Measurements from ENCODE around the gene MARVELD1. TPM values are rescaled to one million over a fixed set of nuclear protein-coding genes. Genes with fewer than 3 reads are reported as not detected.
A peak's percentile ranks its signal among the peaks of the same experiment; 100 is the strongest.

Gene MARVELD1
- total and polyA plus RNA-seq, 2 of the 13 experiments (the other 11 are each of a cell fraction or from before 2014, with no cell fraction given), result not detected

GRCh38 chr10:97686962-97687784 is 26.4 kb upstream of the MARVELD1 start, which contains the start of gene AVPI1 (continued):
- TF ChIP-seq ZBTB39 (CRISPR knock-in tag; IDR thresholded peaks at IDR 0.05) (no peak; the same call in 1 of the 2 replicates), ZNF564 (CRISPR knock-in tag; IDR thresholded peaks at IDR 0.05) (peak; percentile 84; the same call in 1 of the 2 replicates), AKAP8 (CRISPR knock-in tag; IDR thresholded peaks at IDR 0.05) (peak; percentile 84; the same call in 1 of the 2 replicates), SP5 (CRISPR knock-in tag; IDR thresholded peaks at IDR 0.05; ENCODE audit: borderline replicate concordance, low read depth) (peak; percentile 94), ZNF709 (CRISPR knock-in tag; IDR thresholded peaks at IDR 0.05) (peak; percentile 13), MTA3 (CRISPR knock-in tag; IDR thresholded peaks at IDR 0.05) (no peak), NFRKB (IDR thresholded peaks at IDR 0.05) (no peak), ZNF207 (IDR thresholded peaks at IDR 0.05; ENCODE audit: borderline replicate concordance) (no peak), ZNF724P (CRISPR knock-in tag; IDR thresholded peaks at IDR 0.05; ENCODE audit: borderline replicate concordance) (peak; percentile 97), ZNF224 (CRISPR knock-in tag; IDR thresholded peaks at IDR 0.05) (0 out of 2 replicates have a peak, but pooled peaks have one; percentile 3), HOXA3 (CRISPR knock-in tag; IDR thresholded peaks at IDR 0.05) (peak; percentile 86), NFKB2 (CRISPR knock-in tag; IDR thresholded peaks at IDR 0.05; ENCODE audit: borderline replicate concordance) (peak; percentile 96), HOXA5 (CRISPR knock-in tag; IDR thresholded peaks at IDR 0.05) (peak; percentile 79), MXI1 (IDR thresholded peaks at IDR 0.05; ENCODE audit: borderline replicate concordance, low read depth, low read length) (peak; percentile 93; the same call in 1 of the 3 replicates), SP4 (CRISPR knock-in tag; IDR thresholded peaks at IDR 0.05) (peak; percentile 99), THYN1 (CRISPR knock-in tag; IDR thresholded peaks at IDR 0.05; ENCODE audit: borderline replicate concordance, low read depth) (no peak), TIGD3 (CRISPR knock-in tag; IDR thresholded peaks at IDR 0.05; ENCODE audit: borderline replicate concordance) (peak; percentile 41; the same call in 1 of the 2 replicates), SYNCRIP (IDR thresholded peaks at IDR 0.05; ENCODE audit: insufficient read depth, low read depth, low read length) (no peak), SOX6 (IDR thresholded peaks at IDR 0.05) (no peak), SOX6 (CRISPR knock-in tag; IDR thresholded peaks at IDR 0.05) (peak; percentile 75), HOXA9 (CRISPR knock-in tag; IDR thresholded peaks at IDR 0.05; ENCODE audit: borderline replicate concordance) (peak; percentile 53; the same call in 1 of the 2 replicates), ZNF891 (CRISPR knock-in tag; IDR thresholded peaks at IDR 0.05) (no peak), ZNF703 (CRISPR knock-in tag; IDR thresholded peaks at IDR 0.05; ENCODE audit: borderline replicate concordance) (no peak; the same call in 1 of the 2 replicates)
- TF ChIP-seq, protein P1, sequence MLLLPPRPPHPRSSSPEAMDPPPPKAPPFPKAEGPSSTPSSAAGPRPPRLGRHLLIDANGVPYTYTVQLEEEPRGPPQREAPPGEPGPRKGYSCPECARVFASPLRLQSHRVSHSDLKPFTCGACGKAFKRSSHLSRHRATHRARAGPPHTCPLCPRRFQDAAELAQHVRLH (CRISPR knock-in tag; IDR thresholded peaks at IDR 0.05; ENCODE audit: borderline replicate concordance, low read depth), result peak; percentile 97

Measured in HepG2 (cell line).